ENCODE data around the gene DUSP9.

DNA sequence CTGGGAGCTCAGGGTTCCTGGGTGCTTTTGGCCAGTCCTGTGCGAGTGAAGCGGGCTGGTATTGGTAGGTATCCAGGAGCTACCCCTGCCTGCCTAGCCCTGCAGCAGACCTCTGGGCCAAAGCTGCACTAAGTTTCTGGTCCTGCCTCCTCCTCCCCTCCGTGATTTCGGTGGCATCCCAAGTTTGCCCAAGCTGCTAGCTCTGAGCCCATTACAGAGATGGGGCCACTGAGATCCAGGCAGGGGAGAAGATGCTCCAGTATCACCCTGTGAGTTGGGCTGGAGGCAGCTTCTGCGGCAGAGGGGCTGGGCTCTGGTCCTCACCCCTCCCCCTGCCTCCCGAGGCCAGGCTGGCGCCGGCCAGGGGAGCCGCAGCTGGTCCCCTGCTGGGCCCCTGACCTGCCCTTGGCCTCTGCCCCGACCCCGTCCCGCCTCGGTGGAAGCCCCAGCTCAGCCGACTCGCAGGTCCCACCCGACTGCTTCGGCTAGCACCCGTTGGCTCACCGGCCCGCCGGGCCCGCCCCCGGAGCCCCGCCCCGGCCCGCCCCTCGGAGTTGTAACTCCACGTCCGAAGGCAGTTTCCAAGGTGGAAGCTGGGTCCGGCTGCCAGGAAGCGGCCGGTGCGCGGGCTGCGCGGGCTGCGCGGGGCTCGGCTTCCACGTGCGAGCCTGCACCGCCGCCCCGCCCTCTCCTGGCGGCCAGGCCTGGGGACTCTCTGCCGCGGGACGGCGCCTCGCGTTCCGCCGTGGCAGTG is at the start of gene DUSP9:
- TF ChIP-seq CTCF (IDR thresholded peaks at IDR 0.05): no peak
- TF ChIP-seq POLR2A (IDR thresholded peaks at IDR 0.05): no peak
